ENCODE measurements around the gene AK3.

Gene AK3

GRCh38 chr9:4678679-4679267 lies 62.2 kb downstream of the AK3 start:
- CTCF ChIA-PET: interaction anchor here (1.3 kb wide), 1 partner anchor 12 kb away, joined by 6 read pairs; the partner anchor contains the start of gene SPATA6L
- no peak for DNase-seq (ENCODE audit: low spot score)
- H3K27ac ChIP-seq: peak overlapping the region; percentile 92
- POLR2A ChIA-PET (ENCODE audit: low non-redundant PET): no interaction called here
- TF ChIP-seq CTCF (conservative IDR thresholded peaks at IDR 0.05; ENCODE audit: low read depth): no peak

- no peak for TF ChIP-seq CTCF (conservative IDR thresholded peaks at IDR 0.05; ENCODE audit: low read depth)
- H3K27ac ChIP-seq: no peak overlapping the region
- DNase-seq (ENCODE audit: low spot score): no peak
- ChIA-PET CTCF (interaction anchor here (0.6 kb wide), 1 partner anchor 920 kb away, joined by 3 read pairs; no protein-coding TSS in a partner anchor), POLR2A (ENCODE audit: low non-redundant PET) (no interaction called here)
Measured at GRCh38 chr9:4677392-4677791, 63.6 kb downstream of the AK3 start.

GRCh38 chr9:4674783-4675182 lies 66.2 kb downstream of the AK3 start:
- no peak for TF ChIP-seq CTCF (conservative IDR thresholded peaks at IDR 0.05; ENCODE audit: low read depth)
- DNase-seq (ENCODE audit: low spot score): no peak
- ChIA-PET POLR2A (ENCODE audit: low non-redundant PET) (no interaction called here), CTCF (interaction anchor here (0.6 kb wide), 2 partner anchors 18 to 250 kb away, joined by 3 read pairs; no protein-coding TSS in a partner anchor)
- H3K27ac ChIP-seq: no peak overlapping the region

GRCh38 chr9:4671737-4672136 lies 69.3 kb downstream of the AK3 start:
- DNase-seq (ENCODE audit: low spot score): no peak
- no peak for TF ChIP-seq CTCF (conservative IDR thresholded peaks at IDR 0.05; ENCODE audit: low read depth)
- POLR2A ChIA-PET (ENCODE audit: low non-redundant PET): no interaction called here
- CTCF ChIA-PET: no interaction called here
- H3K27ac ChIP-seq: no peak overlapping the region

GRCh38 chr9:4670591-4670990 lies 70.4 kb downstream of the AK3 start:
- ChIA-PET CTCF (no interaction called here), POLR2A (ENCODE audit: low non-redundant PET) (no interaction called here)
- no peak overlapping the region for H3K27ac ChIP-seq
- DNase-seq (ENCODE audit: low spot score): no peak
- TF ChIP-seq CTCF (conservative IDR thresholded peaks at IDR 0.05; ENCODE audit: low read depth): no peak

GRCh38 chr9:4669890-4670289 lies 71.1 kb downstream of the AK3 start:
- no peak overlapping the region for H3K27ac ChIP-seq
- DNase-seq (ENCODE audit: low spot score): no peak
- TF ChIP-seq CTCF (conservative IDR thresholded peaks at IDR 0.05; ENCODE audit: low read depth): no peak
- ChIA-PET CTCF (no interaction called here), POLR2A (ENCODE audit: low non-redundant PET) (no interaction called here)

Measured in RWPE1 (cell line).